Measurements from ENCODE around the gene TBC1D7. TPM values are rescaled to one million over a fixed set of nuclear protein-coding genes. Genes with fewer than 3 reads are reported as not detected.

Gene TBC1D7
- total RNA-seq, 1 experiment from 2014 or later: 48.1 TPM

DNA sequence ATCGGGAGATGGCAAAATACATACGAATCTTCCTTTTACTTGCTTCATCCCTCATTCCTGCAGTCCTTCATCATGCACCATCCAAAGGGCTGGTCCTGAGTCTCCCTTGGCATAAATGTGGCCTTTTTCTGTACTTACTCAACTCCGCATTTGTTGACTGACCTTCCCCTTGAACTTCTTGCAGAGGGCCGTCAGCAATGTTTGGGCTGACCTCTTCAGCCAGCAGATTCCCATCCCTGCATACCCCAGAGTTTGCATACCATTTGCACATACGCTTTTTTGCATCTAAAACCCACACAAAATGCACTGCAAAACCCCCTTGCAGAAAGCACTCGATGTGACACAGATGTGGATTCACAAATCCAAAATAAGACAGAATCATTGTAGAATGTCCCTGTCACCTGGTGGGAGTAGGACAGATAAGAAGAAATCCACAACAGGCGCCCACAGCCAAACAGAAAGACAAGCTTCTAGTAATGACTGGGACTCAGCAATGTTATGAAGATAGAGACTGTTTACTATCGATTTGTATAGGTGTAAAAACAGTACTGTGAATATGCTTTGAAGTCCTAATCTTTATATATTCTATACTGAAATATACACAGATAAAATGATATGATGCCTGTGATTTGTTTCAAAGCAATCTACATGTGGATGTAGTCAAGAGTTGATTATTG is 45.8 kb downstream of the TBC1D7 start:
- in situ Hi-C loops (cut with HindIII; ENCODE audit: low pct_unique_long_range_greater_than_20kb, low sequenced_read_pairs): no loop called here
- no peak for DNase-seq (ENCODE audit: low read depth)

DNA sequence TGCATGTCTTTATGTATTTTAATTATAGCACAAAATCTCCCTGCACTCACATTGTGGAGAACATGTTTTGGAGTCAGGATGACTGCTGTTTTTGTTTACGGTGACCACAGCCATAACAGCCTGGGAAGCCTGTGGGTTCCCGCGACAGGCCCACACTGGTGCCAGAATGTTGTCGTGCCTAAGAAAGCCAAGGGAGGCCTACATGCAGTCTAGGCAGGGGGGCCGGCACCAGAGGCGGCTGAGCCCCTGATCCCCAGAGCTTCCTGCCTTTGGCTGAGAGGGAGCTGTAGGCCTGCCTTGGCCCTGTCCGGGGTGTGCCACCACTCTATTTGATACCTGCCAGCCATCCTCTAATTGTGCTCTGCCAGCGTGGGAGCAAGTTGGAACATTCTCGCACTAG is 46.7 kb downstream of the TBC1D7 start:
- DNase-seq (ENCODE audit: low read depth): no peak
- in situ Hi-C loops (cut with HindIII; ENCODE audit: low pct_unique_long_range_greater_than_20kb, low sequenced_read_pairs): no loop called here

DNA sequence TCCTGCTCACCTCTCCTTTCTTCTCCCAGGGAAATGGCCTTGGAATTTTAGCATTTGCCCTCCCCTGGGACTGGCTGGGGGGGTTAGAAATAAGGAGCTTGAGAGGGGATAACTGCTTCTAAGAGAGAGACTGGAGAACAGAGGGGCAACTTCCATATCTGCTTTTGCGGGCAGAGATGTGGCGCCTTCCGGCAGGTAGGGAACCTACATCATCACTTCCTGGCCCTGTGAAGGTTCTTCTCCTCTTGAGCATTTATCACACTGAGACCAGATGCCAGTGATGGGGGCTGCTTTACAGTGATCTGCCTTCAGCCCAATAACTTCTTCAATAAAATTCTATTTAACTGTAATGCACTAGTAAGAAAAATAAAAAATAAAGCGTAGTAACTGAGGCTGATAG is 48.1 kb downstream of the TBC1D7 start:
- in situ Hi-C loops (cut with HindIII; ENCODE audit: low pct_unique_long_range_greater_than_20kb, low sequenced_read_pairs): no loop called here
- DNase-seq (ENCODE audit: low read depth): no peak

DNA sequence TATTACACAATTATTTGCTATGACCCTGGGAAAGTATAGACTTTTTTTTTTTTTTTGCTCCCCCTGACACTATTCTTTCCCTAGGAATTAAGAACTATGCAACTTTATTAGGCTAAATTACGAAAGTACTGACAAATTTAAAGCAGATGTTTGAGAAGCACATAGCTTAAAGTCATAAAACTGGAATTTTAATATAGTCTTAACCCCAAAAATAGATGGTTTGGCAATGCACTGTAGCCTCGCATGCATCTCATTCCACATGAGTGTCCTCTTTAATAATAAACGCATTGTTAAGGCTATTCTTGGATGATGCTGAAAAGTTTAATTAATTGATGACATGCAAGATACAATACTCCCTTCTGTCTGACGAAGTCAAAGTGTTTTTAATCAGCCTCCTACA is 49.3 kb downstream of the TBC1D7 start:
- in situ Hi-C loops (cut with HindIII; ENCODE audit: low pct_unique_long_range_greater_than_20kb, low sequenced_read_pairs): no loop called here
- no peak for DNase-seq (ENCODE audit: low read depth)

DNA sequence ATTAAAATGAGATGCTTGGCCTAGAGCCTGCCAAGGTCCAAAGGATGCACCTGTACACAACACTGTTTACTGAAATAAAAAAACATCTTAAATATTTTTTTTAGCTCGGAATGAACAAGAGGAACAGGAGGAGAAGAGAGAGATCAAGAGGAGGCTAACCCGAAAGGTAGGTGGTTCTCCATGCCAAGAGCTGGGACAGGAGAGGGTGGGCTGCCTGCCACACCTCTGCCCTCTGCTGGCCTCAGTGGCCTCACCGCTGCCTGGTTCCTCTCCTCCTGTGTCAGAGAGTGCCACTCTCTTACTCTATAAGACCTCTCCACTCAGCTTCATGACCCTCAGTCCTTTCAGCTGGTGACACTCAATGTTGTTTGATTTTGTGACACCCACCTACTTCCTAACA is 50.2 kb downstream of the TBC1D7 start:
- in situ Hi-C loops (cut with HindIII; ENCODE audit: low pct_unique_long_range_greater_than_20kb, low sequenced_read_pairs): no loop called here

DNA sequence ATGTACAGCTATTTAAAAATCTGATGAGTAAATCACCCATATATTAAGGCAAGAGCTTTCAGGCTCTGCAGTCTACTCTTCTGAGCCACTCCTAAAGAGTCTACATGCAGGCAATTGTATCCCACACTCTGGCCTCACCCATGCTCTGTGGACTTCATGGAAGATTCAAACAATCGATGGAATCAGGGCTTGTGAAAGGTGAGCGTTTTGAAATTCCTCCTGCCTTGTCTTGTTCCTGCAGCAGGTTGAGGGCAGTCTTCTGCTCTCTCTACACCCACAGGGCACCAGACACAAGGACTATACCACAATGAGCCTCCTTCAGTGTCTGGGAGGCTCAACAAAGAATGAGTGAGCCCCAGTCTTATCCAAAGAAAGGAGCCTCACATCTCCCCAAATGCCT is 51.1 kb downstream of the TBC1D7 start:
- DNase-seq (ENCODE audit: low read depth): no peak
- in situ Hi-C loops (cut with HindIII; ENCODE audit: low pct_unique_long_range_greater_than_20kb, low sequenced_read_pairs): no loop called here

More for the DNA sequence above, 50.2 kb downstream of the TBC1D7 start:
- no peak for DNase-seq (ENCODE audit: low read depth)

DNA sequence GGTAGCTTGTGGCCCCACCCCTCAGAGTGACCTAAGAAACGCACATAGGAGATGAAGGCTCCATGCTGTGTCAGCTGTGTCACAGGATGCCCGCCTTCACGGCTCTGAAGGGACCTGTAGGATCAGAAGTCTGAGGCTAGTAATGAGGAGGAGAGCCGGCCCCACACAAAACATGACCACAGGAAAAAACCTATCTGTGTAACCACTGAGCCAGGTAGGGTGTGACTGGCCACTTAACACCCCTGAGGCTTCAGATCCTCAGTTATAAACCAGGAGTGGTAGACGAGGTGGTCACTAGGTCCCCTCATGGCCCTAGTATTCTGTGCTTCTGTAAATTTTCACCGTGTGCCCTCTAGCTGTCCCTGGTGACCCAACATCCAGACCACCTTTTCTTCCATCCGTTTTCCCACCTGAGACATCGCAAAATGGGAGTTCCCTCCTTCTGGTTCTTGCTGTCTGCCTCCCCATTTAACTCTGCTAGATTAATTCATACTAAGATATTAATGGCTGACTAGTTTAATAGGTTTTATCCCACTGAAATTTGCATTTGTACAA is 52.8 kb downstream of the TBC1D7 start:
- in situ Hi-C loops (cut with HindIII; ENCODE audit: low pct_unique_long_range_greater_than_20kb, low sequenced_read_pairs): no loop called here
- DNase-seq (ENCODE audit: low read depth): no peak

DNA sequence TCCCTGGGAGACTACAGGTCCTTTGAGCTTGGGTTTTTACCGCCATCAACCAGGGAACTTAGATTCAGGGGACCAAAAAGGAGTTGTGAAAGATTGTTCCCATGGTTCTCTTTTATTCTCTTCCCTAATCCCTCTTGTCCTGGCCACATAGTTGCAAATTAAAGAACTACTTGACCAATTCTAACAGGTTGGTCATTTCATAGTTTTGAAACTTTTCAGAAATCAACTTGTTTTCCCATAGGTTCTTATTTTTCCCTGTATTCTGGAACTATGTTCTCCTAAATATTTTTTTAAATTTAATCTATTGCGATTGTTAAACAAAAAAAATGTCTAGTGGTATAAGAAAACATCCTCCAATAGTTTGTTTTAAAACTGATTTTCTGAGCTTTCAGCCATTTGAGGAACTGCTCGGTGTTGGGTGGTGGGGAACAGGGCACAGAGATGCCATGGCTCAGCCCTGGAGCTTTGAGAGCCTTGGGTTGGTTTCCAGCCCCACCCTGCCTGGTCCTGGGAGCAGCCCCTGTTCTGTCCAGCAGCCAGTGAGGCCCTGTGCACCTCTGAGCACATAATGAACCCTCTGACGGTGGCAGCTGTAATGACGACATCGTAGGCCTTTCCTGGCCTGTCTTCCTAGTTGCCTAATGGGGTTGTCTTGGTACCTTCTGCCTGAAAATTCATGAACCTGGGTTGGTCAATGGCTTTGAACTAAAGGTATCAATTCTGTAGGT is 53.5 kb downstream of the TBC1D7 start:
- in situ Hi-C loops (cut with HindIII; ENCODE audit: low pct_unique_long_range_greater_than_20kb, low sequenced_read_pairs): no loop called here

DNA sequence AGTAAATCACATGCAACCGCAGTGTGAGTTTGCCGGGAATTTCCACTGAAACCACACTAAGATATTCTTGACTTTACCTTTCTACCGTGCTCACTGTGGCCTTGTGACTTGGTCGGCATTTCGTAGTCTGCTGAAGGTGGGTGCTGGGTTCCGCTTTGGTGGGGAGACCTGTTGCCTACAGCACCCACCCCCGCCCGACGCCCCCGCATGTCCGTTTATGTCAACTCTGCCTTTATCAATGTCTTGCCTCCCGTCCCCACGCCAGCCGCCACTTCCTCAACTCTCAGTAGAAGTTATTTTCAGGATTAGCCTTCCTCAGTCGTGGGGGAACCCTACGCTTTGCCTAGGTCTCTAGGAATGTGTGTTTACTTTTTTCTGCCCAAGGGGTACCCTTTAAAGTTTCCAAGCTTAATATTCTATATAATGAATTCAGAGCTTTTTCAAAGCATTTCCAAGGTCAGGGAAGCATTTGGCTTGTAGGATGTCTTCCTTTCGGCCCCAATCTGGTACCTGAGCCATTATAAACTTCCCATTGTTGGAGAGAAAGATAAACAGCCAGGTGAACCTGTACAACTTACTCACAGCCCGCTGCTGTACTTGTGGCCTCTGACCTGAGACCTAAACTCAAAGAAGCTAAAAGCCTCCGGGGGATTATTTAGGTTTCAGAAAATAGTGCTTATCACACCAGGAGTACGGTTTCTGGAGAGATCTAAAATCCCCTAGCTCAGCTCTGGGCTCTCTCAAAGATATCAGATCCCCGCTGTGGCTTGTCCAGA is 54.2 kb downstream of the TBC1D7 start:
- no peak for DNase-seq (ENCODE audit: low read depth)
- in situ Hi-C loops (cut with HindIII; ENCODE audit: low pct_unique_long_range_greater_than_20kb, low sequenced_read_pairs): no loop called here

More for the DNA sequence above, 53.5 kb downstream of the TBC1D7 start:
- DNase-seq (ENCODE audit: low read depth): no peak

DNA sequence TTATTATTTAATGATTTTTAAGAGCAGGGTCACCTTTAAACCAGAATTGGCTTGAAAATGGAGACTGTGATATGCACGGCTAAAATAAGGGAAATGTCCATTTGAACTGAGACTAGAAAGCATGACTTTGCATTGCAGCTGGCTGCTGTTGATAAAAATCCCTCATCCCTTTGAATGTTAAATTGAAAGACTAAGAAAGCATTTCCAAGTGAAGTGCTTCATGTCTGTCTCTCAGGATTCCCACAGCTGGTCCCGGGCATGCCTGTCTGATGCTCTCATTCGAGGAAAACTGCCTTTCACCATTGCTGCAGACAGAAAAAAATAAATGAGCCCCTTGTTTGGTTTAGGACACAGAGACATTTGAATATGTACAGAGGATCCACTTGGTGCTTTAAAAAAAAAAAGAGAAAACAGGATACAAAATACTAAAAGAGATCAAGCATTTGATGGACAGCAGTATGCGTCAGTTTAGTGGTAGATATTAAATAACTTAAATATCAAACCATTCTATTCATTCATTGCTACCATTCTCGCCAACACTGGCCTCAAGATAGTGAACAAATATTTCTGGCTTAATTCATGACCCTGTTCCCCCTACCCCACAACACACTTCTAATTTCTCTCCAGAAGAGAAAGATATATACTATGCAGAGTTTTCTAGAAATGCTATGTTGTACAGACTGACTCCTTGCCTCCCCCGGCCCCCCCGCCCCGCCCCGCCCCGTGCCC is 55.0 kb downstream of the TBC1D7 start:
- in situ Hi-C loops (cut with HindIII; ENCODE audit: low pct_unique_long_range_greater_than_20kb, low sequenced_read_pairs): no loop called here
- DNase-seq (ENCODE audit: low read depth): no peak

DNA sequence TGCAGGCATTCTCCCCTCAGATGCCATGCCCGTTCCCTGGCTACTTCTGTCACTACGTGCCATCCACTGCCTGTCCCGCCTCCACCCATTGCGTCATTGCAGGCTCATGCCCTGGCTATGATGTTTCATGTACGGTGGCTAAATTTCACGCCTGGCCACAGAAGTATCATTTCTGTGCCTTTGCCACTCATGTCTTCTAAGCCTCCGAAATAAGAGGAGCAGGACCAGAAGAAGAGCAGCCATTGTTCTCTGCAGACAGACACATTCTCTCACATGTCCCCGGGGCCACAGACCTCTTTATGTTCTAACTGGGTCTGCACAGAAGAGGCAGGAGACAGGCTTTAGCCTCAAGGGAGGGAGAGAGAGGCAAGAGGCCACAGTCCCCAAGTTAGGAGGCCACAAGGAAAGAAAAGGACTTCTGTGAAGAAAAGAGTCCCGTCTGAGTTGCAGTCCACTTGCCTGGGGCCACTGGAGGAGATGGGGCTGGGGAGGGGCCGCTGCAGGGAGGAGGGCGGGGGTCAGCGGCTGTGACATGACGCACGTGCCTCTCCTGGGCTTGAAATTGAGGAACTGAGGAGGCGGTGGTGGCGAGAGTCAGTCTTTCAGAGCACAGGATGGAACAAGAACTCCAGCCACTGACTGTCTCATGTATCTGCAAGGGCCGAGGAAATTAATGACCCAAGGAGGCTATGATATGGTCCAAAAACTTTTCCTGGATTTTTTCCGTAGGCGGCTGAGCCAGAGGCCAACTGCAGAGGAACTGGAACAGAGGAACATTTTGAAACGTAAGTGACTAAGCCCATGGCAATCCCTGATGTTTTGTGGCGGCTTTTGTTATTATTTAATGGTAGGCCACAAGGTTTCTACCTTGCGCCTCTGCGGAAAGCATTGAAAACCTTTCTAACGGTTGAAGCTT is 55.9 kb downstream of the TBC1D7 start:
- peak; percentile 23 for DNase-seq (ENCODE audit: low read depth)
- in situ Hi-C loops (cut with HindIII; ENCODE audit: low pct_unique_long_range_greater_than_20kb, low sequenced_read_pairs): no loop called here

DNA sequence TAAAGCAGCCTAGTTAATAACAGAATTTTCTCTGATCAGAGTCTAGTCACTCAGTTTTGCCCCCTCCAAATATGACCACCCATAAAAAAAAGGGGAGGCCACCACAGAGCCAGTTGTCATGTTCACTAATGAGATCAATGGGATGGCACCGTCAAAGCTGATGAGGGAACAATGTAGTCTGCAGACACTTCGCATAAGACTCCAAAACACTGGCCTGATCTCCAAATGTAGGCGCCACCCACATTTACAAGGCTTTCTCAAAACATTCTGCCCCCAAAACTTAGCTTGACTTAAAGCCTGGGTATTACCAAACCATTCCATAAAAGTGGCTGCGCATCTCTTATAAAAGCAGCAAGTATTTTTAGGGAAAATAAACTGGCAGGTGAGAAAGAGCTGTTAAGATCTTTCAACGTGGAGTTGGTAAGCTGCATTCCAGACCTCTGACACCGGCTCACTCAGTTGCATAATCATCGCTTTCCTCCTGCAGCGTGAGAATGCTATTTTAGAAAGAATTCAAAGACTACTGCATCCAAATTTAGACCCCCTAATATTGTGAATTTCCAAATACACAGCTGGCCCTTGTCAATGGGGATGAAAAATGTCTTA is 59.3 kb downstream of the TBC1D7 start:
- no peak for DNase-seq (ENCODE audit: low read depth)
- in situ Hi-C loops (cut with HindIII; ENCODE audit: low pct_unique_long_range_greater_than_20kb, low sequenced_read_pairs): no loop called here

DNA sequence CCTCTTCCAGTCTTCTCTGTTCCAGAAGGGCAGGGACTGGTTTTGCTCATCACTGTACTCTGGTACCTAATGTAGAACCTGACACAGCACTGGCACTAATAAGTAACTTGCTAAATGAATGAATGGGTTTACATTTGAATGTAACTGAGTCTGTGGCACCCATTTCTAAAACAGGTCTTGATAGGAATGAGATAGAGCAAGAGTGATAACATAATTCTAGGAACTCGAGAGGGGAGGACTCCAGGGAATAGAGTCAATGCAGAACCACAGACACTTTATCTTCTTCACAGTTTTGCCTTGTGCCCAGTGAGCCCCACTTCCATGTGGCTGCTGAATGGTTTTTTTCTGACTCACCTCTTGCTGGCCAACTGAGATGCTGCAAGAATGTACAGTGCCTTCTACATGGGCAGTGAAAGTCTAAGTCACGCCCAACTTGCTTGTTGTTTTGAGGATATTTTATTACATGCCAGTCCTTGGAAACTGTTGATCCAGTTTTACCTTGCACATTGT is 61.1 kb downstream of the TBC1D7 start:
- in situ Hi-C loops (cut with HindIII; ENCODE audit: low pct_unique_long_range_greater_than_20kb, low sequenced_read_pairs): no loop called here
- DNase-seq (ENCODE audit: low read depth): no peak

DNA sequence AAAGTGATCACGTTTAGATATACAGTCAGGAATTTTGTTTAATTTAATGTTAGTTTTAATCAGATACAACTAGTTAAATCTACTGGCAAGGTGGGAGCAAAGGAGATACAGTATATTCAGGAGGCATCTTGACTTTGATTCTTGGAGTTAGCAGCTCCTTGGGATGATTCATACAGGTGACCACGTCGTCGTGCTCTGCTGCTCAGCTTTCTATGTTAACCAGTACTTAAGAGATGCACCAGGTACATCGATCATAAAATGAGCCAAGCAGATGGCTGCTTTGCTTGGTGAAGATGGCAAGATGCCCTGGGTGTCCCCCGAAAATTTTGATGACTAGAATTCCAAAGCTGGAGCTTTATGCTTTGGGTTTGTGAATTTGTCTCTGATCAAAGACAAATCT is 64.7 kb downstream of the TBC1D7 start:
- in situ Hi-C loops (cut with HindIII; ENCODE audit: low pct_unique_long_range_greater_than_20kb, low sequenced_read_pairs): no loop called here

DNA sequence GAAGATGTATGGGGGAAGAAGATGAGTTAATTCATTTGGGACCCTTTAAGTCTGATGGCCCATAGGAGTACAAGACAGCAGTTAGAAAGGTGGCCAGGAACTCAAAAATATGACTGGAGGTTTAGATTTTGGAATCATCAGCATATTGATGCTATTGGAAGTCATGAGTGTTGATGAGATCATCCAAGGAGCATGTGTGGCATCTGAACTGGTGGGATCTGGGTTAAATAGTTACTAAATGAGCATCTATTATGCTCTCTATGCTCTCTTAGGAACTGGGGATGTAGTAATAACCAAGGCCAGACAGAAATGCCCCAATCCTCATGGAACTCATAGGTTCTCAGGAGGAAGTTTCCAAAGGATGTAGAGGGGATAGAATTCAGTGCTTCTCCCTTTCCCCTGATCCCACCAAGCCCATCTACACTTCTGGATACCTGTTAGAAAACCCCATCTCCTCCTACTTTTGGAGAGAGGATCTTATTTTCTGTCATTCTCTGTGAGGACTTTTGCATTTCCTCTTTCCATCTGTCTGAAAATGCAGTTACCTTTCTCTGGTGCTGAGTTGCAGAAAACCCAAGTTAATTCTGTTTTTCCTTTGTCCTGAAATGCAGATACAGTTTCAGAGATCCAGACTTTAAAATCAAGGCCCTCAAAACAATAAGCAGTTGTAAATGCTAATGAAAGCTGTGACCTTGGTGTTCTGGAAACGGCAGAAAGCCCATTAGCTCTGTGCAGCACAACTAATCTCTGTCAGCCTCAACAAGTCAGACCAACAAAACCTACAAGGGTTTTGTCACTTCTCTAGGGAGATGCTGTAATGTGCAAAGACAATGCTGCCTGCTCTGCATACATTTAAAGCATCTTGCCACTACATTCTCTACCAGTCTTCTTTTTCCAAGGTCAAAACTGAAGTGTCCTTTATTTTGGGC is 65.8 kb downstream of the TBC1D7 start:
- in situ Hi-C loops (cut with HindIII; ENCODE audit: low pct_unique_long_range_greater_than_20kb, low sequenced_read_pairs): no loop called here

More for the DNA sequence above, 64.7 kb downstream of the TBC1D7 start:
- no peak for DNase-seq (ENCODE audit: low read depth)

DNA sequence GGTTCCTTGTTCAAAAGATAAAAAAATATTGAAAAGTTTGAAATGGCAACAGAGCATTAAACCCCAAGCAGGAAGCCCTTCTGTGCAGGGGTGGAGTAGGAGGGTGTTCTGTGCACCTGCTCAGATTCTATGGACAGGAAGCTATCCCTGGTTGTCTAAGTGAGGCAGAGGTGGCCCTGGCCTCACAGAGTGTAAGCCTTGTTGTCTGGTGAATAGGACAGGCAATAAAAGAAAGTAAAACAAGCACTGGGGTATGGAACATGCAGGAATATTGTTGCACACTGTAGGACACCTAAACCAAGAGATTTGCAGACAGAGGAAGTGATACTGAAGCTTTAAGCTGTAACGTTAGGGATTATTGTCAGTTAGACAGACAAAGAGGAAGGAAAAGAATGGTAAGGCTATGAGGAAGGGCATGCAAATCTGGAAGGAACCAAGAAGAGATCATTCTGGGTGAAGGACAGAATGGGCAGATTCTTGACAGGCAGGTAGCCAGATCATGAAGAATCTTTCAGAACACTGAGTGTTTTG is 66.8 kb downstream of the TBC1D7 start:
- in situ Hi-C loops (cut with HindIII; ENCODE audit: low pct_unique_long_range_greater_than_20kb, low sequenced_read_pairs): no loop called here
- DNase-seq (ENCODE audit: low read depth): no peak

More for the DNA sequence above, 65.8 kb downstream of the TBC1D7 start:
- DNase-seq (ENCODE audit: low read depth): no peak
